ENCODE data around the gene GNAI3. TPM values are rescaled to one million over a fixed set of nuclear protein-coding genes. Genes with fewer than 3 reads are reported as not detected.
A peak's percentile ranks its signal among the peaks of the same experiment; 100 is the strongest.

The GNAI3 gene
- total RNA-seq, 1 donor from 2014 or later: 6.7 TPM

DNA sequence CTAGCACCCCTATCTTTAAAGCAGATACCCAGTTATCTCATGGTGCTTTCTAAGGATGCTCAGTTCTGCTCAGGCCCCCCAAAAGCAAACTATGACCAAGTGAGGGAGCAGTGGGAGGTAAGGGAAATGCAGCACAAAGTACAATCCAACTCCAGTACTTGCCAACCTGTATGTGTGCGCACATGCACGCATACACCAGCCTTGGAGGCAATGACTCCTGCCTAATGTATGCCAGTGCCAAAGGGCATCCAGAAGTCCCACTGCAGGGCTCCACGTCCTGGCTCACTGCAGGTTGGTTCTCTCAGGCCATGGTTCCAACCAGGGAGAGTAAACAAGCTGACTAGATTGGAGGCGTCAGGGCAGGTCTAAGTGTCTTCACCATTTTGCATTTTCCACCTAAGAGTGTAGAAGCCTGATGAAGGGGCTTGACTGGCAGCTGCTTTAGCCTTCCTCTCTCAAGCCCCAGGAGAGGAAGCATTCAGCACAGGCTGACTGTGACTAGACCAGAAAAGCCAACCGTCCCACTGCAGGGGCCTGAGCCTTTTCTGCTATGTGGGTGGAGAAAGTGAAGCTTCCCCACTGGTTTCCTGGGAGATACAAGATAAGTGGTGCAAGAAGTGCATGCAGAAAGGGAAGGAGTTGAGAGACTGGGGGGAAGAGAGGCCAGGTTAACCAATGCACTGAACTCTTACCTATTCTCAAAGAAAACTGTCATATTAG, 46.6 kb upstream of the GNAI3 start:
- peaks cover 27% of the 10 kb centered on the region for H3K36me3 ChIP-seq
- no peaks in the 10 kb centered on the region for H3K9me3 ChIP-seq
- no peaks in the 10 kb centered on the region for H3K27me3 ChIP-seq (ENCODE audit: low read depth)
- no peak overlapping the region for H3K27ac ChIP-seq
- DNase-seq (no peak), ATAC-seq (peak; percentile 15 to 16)
- TF ChIP-seq, protein P1, sequence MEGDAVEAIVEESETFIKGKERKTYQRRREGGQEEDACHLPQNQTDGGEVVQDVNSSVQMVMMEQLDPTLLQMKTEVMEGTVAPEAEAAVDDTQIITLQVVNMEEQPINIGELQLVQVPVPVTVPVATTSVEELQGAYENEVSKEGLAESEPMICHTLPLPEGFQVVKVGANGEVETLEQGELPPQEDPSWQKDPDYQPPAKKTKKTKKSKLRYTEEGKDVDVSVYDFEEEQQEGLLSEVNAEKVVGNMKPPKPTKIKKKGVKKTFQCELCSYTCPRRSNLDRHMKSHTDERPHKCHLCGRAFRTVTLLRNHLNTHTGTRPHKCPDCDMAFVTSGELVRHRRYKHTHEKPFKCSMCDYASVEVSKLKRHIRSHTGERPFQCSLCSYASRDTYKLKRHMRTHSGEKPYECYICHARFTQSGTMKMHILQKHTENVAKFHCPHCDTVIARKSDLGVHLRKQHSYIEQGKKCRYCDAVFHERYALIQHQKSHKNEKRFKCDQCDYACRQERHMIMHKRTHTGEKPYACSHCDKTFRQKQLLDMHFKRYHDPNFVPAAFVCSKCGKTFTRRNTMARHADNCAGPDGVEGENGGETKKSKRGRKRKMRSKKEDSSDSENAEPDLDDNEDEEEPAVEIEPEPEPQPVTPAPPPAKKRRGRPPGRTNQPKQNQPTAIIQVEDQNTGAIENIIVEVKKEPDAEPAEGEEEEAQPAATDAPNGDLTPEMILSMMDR (IDR thresholded peaks at IDR 0.05): no peak
- intact Hi-C loops (cut with DNase I): no loop called here
- H3K4me1 ChIP-seq: peaks cover 46% of the 10 kb centered on the region
- H3K4me3 ChIP-seq: no peak overlapping the region

DNA sequence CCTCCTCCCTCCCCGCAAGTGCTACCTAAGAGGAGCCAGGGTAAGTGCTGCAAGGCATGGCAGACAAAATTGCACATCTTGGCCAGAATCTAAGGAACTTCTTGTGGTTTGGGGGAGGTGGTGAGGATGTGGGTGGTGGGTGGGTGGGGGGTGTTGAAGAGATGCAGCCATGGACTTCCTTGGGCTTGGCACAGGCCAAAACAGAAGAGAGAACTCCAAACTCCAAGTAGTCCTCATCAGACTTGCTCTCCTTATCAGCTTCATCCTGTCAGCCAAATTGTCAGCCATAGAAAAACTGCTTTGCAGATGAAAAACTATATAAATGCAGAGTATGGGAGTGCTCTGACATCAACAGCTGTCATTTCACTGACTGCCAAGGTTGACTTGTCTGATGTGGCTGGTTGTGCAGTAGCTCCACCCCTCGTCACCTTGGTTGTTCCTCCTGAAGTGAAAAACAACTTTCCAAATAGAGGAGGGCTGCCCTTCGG, 46.0 kb upstream of the GNAI3 start:
- H3K4me1 ChIP-seq: peaks cover 46% of the 10 kb centered on the region
- H3K4me3 ChIP-seq: no peak overlapping the region

DNA sequence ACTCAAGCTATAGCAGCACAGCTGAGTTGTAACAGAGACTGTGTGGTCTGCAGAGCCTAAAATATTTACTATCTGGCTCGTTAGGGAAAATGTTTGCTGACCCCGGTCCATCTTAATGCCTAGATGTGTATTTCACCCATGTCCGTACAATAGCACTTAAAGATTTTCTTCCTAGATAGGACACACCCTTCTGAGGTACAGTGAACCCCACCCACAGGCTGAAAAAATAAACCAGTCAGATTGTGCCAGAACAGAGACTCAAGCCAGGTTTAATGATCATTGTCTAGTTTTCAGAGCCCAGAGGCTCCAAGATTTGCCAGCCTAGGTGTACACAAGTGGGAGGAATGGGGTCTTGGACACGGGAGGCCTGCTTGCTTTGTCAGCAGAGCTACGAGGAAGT, 44.5 kb upstream of the GNAI3 start:
- ATAC-seq (no peak), DNase-seq (no peak)
- H3K36me3 ChIP-seq: peaks cover 10% of the 10 kb centered on the region
- peaks cover 45% of the 10 kb centered on the region for H3K4me1 ChIP-seq
- TF ChIP-seq, protein P1 (IDR thresholded peaks at IDR 0.05): no peak
- H3K27me3 ChIP-seq (ENCODE audit: low read depth): no peaks in the 10 kb centered on the region
- H3K27ac ChIP-seq: no peak overlapping the region
- intact Hi-C loops (cut with DNase I): no loop called here
- H3K4me3 ChIP-seq: no peak overlapping the region
- H3K9me3 ChIP-seq: no peaks in the 10 kb centered on the region

More for the DNA sequence above, 46.0 kb upstream of the GNAI3 start:
- no peak for ATAC-seq
- TF ChIP-seq, protein P1 (IDR thresholded peaks at IDR 0.05): no peak
- DNase-seq: no peak
- H3K36me3 ChIP-seq: peaks cover 21% of the 10 kb centered on the region
- intact Hi-C loops (cut with DNase I): no loop called here
- no peak overlapping the region for H3K27ac ChIP-seq
- no peaks in the 10 kb centered on the region for H3K27me3 ChIP-seq (ENCODE audit: low read depth)
- no peaks in the 10 kb centered on the region for H3K9me3 ChIP-seq

DNA sequence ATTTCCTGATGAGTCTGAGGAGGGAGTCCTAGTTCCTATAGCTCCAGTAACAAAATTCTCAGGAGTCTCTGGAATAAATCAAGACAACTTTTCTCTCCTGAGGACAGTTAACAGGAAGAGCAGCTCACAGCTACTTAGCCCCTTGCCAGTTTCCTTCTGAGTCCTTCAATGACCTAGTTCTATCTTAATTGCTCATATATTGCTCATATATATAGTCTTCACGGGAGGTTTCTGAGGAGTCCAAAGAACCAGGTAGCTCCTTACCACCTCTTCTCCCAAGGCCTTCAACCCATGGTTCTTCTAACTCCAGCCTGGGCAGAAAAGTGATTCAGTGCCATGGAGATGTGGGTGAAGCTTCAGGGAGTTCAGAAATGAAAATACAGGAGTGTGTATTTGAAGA, 43.4 kb upstream of the GNAI3 start:
- intact Hi-C loops (cut with DNase I): no loop called here
- no peak overlapping the region for H3K27ac ChIP-seq
- H3K4me1 ChIP-seq: peaks cover 40% of the 10 kb centered on the region
- H3K9me3 ChIP-seq: no peaks in the 10 kb centered on the region
- TF ChIP-seq, protein P1 (IDR thresholded peaks at IDR 0.05): no peak
- no peak for DNase-seq
- H3K36me3 ChIP-seq: peaks cover 10% of the 10 kb centered on the region
- H3K27me3 ChIP-seq (ENCODE audit: low read depth): no peaks in the 10 kb centered on the region
- ATAC-seq: no peak
- H3K4me3 ChIP-seq: no peak overlapping the region

DNA sequence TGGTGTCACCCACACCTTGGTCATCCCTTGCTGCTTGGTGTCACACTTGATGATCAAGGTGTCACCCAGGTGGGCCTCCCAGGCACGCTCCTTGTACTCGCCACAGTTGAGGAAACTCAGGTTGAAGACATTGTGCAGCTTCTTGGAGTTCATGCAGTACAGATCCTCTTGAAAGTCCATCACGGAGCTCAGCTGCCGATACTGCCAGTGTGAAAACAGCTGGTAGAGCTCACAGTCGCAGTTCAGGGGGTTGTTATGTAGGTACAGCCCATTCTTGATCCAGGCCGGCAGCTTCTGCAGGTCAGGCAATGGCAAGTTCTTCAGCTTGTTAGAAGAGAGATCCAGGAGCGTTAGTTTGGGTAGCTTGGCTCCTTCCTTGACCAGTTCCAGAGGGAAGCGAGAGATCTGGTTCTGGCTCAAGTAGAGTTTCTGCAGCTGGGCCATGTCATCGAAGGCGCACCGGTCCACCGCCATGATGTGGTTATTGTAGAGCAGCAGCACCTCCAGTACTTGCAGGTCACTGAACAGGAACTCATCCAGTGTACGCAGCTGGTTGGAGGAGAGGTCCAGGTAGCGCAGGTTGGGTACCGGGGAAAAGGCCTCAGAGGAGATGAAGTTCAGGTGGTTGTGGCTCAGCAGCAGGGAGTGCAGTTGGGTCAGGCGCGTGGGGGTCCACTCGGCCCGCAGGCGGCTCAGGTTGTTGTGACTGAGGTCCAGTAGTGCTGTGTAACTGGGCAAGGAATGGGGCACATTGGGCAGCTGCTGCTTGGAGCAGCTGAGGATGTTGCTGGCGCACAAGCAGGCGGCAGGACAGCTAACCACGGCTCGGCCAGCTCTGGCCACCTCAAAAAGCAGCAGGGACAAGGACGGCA, 40.2 kb upstream of the GNAI3 start:
- Histone ChIP-seq H3K27me3 (ENCODE audit: low read depth) (no peaks in the 10 kb centered on the region), H3K36me3 (no peaks in the 10 kb centered on the region), H3K4me3 (peak overlapping the region; percentile 81), H3K27ac (no peak overlapping the region), H3K4me1 (peaks cover 16% of the 10 kb centered on the region), H3K9me3 (no peaks in the 10 kb centered on the region)
- no peak for ATAC-seq
- TF ChIP-seq, protein P1 (IDR thresholded peaks at IDR 0.05): no peak
- no peak for DNase-seq
- intact Hi-C loops (cut with DNase I): no loop called here
